HepG2 (cell line): ENCODE results near the gene CRY1.

Source experiments
- CBX5 ChIP-seq: sonication (generic); formaldehyde crosslinking; IDR thresholded peaks from 2 replicates; pipeline ENCODE4 v1.4.0; 2020; ENCODE audit warnings: missing genetic modification reagents, borderline replicate concordance
- KMT2B ChIP-seq: IDR thresholded peaks from 2 replicates; pipeline ENCODE4 v1.6.1; 2016; ENCODE audit warnings: missing genetic modification reagents, missing compliant biosample characterization
- NFE2L1 ChIP-seq: sonication (generic); formaldehyde crosslinking; IDR thresholded peaks from 2 replicates; pipeline ENCODE4 v1.4.0; 2020; ENCODE audit warnings: missing genetic modification reagents, mild to moderate bottlenecking, borderline replicate concordance
- POLR2A ChIP-seq, 2 experiments: IDR thresholded peaks; 2 replicates each; pipeline ENCODE4 v1.6.1; 2011; ENCODE audit warnings: low read depth in 2 of 2, low read length in 2 of 2, mild to moderate bottlenecking in 1 of 2, moderate library complexity in 1 of 2; ENCODE audit not compliant: insufficient read depth in 1 of 2
- ZBTB20 ChIP-seq: sonication (generic); formaldehyde crosslinking; IDR thresholded peaks from 2 replicates; pipeline ENCODE4 v1.8.1; 2023; ENCODE audit warnings: missing genetic modification reagents, low read depth, mild to moderate bottlenecking, borderline replicate concordance

DNA sequence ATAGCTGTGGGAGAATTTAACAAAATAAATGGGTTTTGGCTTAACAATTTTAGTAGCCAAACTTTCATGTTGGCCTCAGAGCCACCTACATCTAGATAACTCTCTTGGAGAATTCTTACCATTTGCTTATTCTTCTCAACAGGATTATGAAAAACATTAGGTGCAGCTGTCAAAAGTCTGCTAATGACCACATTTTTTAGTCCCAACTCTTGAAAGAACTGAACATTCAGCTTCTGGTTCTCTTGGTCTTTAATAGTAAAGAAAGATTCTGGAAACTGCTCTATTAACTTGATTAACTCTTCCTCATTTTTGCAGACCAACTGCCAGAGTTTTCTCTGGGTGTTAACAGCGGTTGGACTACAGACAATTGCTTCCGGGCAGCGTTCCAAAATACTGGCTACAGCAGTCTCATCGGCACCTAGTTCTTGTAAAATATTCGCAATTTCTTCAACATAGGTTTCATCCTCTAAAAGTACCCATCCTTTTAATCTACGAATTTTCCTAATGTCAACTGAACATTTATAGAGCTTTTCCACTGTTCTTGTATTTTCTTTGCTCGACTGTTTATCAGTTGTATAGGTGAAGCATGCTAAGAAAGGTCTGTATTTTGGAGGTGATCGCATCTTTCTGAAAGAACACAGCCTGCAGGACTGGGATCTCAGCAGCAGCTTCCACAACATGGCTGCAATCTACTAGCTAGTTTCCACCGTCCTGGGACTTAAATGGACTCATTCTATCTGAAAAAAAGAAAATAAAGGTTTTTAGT is 115.1 kb downstream of the CRY1 start:
- TF ChIP-seq CBX5, result no peak
- no peak for TF ChIP-seq KMT2B (CRISPR knock-in tag)
- TF ChIP-seq ZBTB20, result no peak
- TF ChIP-seq POLR2A (IDR thresholded peaks at IDR 0.05; ENCODE audit: insufficient read depth in 1 of 2, low read depth in 2 of 2, low read length in 2 of 2), result no peak
- no peak for TF ChIP-seq NFE2L1 (CRISPR knock-in tag)
